Central memory CD4-positive, alpha-beta T cell (primary cell): ENCODE measurements around the gene ORAI2.
"Not testable (repeated sequence)": the region's sequence is repeated elsewhere in the genome, so short reads cannot be mapped to it uniquely, and the experiment has no call there.

Experiments
- DNase-seq: peaks from one replicate; pipeline ENCODE4 v3.0.0; 2022

ORAI2 gene

DNA sequence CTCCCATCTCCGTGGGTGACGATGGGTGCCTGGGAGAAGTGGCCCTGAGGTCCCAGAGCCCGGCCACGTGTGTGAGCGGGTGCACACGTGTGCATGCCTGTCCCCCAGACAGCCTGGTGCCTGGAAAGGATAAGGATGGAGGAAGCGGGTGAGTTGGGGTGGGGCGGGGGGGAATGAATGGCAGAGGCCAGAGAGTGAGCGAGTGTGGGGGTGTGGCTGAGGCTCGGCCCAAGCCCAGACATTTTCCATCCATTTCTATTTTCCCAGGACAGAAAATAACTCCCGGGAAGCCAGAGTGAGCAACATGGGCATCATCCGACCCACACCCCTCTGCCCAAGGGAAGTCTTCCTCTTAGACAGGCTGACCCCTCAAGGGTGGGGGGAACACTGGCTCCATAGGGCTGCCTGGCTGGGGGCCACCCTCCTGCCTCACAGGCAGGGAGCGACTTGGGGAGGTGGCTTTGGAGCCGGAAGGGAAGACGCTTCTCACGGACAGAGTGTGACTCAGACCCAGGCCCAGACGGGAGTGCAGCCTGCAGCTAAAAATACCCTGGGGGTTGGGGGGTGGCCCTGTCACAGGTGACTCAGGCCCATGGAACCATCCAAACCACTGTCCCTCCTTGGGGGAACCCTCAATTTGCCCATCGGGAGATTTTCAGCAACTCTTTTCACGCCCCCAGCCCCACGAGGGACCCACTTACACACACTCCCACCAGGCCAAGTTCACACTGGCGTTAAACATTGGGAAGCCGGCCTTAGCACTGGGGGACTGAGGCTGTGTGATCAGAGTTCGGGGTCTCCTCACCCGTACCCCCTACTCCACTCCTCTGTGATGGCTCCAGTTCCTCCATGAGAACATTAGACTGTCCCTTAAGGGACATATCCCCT lies 72.2 kb downstream of the ORAI2 start:
- DNase-seq: not testable (repeated sequence)
